HL-60 (cell line): Measurements from ENCODE around the gene C16orf74.

ENCODE experiments used
- DNase-seq, 2 experiments: peaks; one replicate each; pipeline ENCODE4 v3.0.0-alpha.2; 2010 to 2020; ENCODE audit warnings: low read depth in 1 of 2, low spot score in 1 of 2
- H3K27ac ChIP-seq: fragments of 250-450 bp; sonication (Bioruptor Pico); replicated peaks from 2 replicates; pipeline ENCODE4 v1.5.1; 2020; ENCODE audit warnings: mild to moderate bottlenecking, moderate library complexity
- H3K27me3 ChIP-seq: fragments of 250-450 bp; sonication (Bioruptor Pico); 2 replicates; pipeline ENCODE4 v1.5.1; 2021; ENCODE audit warnings: mild to moderate bottlenecking, moderate library complexity; ENCODE audit not compliant: insufficient read depth, poor library complexity, severe bottlenecking
- H3K4me3 ChIP-seq: replicated peaks from 2 replicates; pipeline ENCODE4 v1.5.1; 2011; ENCODE audit warnings: mild to moderate bottlenecking, control low read depth, low read length; ENCODE audit not compliant: insufficient read depth
- GABPA ChIP-seq: IDR thresholded peaks from 2 replicates; pipeline ENCODE4 v1.6.1; 2012; ENCODE audit warnings: low read depth
- POLR2AphosphoS5 ChIP-seq: IDR thresholded peaks from 2 replicates; pipeline ENCODE4 v1.6.1; 2012; ENCODE audit warnings: low read depth
- SPI1 ChIP-seq: IDR thresholded peaks from 2 replicates; pipeline ENCODE4 v1.6.1; 2012; ENCODE audit warnings: low read depth, mild to moderate bottlenecking, borderline replicate concordance
- TF ChIP-seq, protein P1 (sequence below): IDR thresholded peaks from 2 replicates; pipeline ENCODE4 v1.6.1; 2012; ENCODE audit warnings: low read depth; ENCODE audit not compliant: insufficient replicate concordance
- TF ChIP-seq, protein P2 (sequence below): IDR thresholded peaks from one replicate; pipeline ENCODE4 v1.5.1; 2011; ENCODE audit warnings: low read length, control low read depth, inconsistent platforms; ENCODE audit not compliant: insufficient read depth

C16orf74 gene

DNA sequence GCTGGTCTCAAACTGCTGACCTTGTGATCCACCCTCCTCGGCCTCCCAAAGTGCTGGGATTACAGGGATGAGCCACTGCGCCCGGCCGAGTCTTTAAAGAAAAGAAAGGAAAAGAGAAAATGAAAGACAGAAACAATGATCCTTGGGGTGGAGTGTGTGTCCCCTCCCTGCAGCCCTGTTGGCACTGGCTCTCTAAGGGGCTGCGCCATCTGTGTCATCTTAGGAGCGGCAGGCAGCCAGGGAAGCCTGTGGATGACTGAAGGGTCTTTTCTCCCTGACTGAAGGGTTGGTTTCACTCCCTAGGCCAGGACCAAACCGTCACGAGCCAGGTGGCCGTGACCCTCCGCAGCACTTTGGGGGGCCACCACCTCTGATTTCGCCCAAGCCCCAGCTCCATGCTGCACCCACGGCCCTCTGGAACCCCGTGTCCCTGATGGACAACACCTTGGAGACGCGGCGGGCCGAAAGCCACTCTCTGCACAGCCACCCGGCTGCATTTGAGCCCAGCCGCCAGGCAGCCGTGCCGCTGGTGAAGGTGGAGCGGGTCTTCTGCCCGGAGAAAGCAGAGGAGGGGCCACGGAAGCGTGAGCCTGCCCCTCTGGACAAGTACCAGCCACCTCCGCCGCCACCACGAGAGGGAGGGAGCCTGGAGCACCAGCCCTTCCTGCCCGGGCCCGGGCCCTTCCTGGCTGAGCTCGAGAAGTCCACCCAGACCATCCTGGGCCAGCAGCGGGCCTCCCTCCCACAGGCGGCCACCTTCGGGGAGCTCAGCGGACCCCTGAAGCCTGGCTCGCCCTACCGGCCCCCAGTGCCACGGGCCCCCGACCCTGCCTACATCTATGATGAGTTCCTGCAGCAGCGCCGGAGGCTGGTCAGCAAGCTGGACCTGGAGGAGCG is 89.8 kb downstream of the C16orf74 start:
- no peak overlapping the region for H3K27ac ChIP-seq
- H3K27me3 ChIP-seq, result no peaks in the 10 kb centered on the region
- no peak for DNase-seq
- TF ChIP-seq, protein P1, sequence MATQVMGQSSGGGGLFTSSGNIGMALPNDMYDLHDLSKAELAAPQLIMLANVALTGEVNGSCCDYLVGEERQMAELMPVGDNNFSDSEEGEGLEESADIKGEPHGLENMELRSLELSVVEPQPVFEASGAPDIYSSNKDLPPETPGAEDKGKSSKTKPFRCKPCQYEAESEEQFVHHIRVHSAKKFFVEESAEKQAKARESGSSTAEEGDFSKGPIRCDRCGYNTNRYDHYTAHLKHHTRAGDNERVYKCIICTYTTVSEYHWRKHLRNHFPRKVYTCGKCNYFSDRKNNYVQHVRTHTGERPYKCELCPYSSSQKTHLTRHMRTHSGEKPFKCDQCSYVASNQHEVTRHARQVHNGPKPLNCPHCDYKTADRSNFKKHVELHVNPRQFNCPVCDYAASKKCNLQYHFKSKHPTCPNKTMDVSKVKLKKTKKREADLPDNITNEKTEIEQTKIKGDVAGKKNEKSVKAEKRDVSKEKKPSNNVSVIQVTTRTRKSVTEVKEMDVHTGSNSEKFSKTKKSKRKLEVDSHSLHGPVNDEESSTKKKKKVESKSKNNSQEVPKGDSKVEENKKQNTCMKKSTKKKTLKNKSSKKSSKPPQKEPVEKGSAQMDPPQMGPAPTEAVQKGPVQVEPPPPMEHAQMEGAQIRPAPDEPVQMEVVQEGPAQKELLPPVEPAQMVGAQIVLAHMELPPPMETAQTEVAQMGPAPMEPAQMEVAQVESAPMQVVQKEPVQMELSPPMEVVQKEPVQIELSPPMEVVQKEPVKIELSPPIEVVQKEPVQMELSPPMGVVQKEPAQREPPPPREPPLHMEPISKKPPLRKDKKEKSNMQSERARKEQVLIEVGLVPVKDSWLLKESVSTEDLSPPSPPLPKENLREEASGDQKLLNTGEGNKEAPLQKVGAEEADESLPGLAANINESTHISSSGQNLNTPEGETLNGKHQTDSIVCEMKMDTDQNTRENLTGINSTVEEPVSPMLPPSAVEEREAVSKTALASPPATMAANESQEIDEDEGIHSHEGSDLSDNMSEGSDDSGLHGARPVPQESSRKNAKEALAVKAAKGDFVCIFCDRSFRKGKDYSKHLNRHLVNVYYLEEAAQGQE, result no peak
- TF ChIP-seq, protein P2, sequence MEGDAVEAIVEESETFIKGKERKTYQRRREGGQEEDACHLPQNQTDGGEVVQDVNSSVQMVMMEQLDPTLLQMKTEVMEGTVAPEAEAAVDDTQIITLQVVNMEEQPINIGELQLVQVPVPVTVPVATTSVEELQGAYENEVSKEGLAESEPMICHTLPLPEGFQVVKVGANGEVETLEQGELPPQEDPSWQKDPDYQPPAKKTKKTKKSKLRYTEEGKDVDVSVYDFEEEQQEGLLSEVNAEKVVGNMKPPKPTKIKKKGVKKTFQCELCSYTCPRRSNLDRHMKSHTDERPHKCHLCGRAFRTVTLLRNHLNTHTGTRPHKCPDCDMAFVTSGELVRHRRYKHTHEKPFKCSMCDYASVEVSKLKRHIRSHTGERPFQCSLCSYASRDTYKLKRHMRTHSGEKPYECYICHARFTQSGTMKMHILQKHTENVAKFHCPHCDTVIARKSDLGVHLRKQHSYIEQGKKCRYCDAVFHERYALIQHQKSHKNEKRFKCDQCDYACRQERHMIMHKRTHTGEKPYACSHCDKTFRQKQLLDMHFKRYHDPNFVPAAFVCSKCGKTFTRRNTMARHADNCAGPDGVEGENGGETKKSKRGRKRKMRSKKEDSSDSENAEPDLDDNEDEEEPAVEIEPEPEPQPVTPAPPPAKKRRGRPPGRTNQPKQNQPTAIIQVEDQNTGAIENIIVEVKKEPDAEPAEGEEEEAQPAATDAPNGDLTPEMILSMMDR, result no peak
- TF ChIP-seq POLR2AphosphoS5 (no peak), SPI1 (no peak), GABPA (no peak)
- no peak overlapping the region for H3K4me3 ChIP-seq

DNA sequence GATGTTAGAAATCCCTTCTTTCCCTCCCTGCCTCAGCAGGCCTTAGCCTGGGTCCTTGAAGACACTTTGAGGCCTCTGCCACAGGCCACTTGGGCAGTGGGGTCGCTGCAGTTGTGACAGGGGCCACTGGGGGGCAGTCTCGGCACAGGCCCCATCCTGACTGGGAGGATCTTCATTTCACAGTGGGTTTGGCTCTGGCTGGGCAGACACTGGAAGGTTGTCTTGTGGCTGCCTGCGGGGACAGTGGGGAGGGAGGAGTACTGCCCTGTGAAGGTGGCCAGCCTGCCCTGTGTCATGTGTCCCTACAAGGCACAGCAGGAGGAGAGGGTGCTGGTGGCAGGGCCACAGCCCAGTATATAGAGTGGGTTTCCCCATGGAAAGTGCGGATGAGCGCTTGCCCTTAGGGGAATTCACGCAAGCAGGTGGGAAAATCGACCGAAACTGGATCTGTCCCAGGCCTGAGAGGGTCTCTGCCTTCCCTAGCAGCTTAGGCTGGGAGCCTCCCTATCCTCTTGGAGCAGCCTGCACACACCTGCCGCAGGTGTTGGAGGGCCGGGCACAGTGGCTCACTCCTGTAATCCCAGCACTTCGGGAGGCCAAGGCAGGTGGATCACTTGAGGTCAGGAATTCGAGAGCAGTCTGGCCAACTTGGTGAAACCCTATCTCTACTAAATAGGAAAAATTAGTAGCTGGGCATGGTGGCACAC is 90.9 kb downstream of the C16orf74 start:
- Histone ChIP-seq H3K4me3 (no peak overlapping the region), H3K27me3 (no peaks in the 10 kb centered on the region), H3K27ac (no peak overlapping the region)
- TF ChIP-seq, protein P2, result peak; percentile 48
- TF ChIP-seq POLR2AphosphoS5 (no peak), SPI1 (no peak), GABPA (no peak)
- TF ChIP-seq, protein P1, result no peak
- DNase-seq, result peak in 1 of 2 experiments; percentile 44

GRCh38 chr16:85659336-85659735 is 91.6 kb downstream of the C16orf74 start:
- no peak for DNase-seq
- Histone ChIP-seq H3K4me3 (no peak overlapping the region), H3K27me3 (no peaks in the 10 kb centered on the region), H3K27ac (no peak overlapping the region)
- TF ChIP-seq GABPA, result no peak
- TF ChIP-seq, protein P2, result no peak
- TF ChIP-seq, protein P1, result no peak
- TF ChIP-seq POLR2AphosphoS5, result no peak
